ENCODE measurements around the gene ASXL3.

DNA sequence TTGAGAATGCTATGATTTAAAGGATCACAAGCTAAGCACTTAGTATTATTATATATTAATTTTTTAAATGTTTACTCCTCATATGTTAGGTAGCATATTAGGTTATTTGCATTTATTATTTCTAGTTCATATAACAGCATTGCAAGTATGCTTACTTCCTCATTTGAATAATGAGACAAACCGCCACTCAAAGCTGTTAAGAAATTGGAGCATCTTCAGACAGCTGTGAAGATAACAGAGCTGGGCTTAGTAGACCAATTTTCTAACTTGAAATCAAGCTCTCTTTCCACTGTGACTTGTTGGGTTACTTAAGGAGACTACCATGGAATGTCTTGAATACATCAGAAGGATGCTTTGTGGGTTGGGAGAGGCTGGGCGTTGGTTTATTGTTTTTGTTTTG, 139.3 kb downstream of the ASXL3 start:
- TF ChIP-seq, protein P1, sequence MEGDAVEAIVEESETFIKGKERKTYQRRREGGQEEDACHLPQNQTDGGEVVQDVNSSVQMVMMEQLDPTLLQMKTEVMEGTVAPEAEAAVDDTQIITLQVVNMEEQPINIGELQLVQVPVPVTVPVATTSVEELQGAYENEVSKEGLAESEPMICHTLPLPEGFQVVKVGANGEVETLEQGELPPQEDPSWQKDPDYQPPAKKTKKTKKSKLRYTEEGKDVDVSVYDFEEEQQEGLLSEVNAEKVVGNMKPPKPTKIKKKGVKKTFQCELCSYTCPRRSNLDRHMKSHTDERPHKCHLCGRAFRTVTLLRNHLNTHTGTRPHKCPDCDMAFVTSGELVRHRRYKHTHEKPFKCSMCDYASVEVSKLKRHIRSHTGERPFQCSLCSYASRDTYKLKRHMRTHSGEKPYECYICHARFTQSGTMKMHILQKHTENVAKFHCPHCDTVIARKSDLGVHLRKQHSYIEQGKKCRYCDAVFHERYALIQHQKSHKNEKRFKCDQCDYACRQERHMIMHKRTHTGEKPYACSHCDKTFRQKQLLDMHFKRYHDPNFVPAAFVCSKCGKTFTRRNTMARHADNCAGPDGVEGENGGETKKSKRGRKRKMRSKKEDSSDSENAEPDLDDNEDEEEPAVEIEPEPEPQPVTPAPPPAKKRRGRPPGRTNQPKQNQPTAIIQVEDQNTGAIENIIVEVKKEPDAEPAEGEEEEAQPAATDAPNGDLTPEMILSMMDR (IDR thresholded peaks at IDR 0.05; ENCODE audit: poor library complexity, severe bottlenecking), result no peak
- TF ChIP-seq RAD21 (conservative IDR thresholded peaks at IDR 0.05), result no peak

All from neural cell (in vitro differentiated cells).